ENCODE measurements around the gene SPATS1. TPM values are rescaled to one million over a fixed set of nuclear protein-coding genes. Genes with fewer than 3 reads are reported as not detected.
"Not testable (repeated sequence)": the region's sequence is repeated elsewhere in the genome, so short reads cannot be mapped to it uniquely, and the experiment has no call there.

The SPATS1 gene
- total RNA-seq, 1 donor from 2014 or later, result not detected

DNA sequence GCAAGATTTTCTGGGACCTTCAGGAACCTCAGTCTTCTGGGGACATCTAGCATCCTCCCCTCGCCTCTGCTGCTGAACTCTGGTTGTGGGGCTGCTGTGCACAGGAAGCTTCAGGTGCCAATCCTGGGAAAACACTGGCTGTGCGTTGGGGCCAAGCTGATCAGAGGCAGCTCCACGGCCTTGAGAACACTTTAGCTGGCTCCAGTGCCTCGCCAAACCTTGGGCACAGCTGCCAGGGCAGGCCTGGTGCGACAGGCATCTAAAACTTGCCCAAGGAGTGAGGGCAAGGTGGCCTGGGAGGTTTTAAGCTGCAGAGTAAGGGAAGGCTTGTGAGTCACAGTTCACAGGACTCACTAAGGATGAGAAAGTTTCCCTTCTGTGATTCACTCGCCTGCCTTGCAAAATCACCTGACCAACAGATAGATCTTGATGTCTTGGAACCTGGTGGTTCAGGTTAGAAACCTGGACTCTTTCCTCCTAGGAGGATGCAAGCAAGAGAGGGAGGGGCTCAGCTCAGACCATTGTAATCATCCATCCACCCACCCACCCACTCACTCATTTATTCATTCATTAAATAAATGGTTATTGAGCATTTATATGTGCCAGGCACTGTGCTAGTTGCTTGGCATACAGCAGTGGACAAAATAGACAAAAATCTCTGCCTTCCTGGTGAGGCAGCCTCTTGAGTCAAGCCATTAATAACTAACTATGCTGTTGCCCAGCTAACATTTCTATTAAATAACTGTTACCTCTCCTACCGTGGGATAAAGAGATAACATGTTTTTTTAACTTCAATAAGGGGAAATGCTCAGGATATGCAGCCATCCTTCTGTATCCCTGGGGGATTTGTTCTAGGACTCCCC is 2.5 kb upstream of the SPATS1 start:
- no peak for DNase-seq (ENCODE audit: extremely low read depth, low read depth, low spot score)

DNA sequence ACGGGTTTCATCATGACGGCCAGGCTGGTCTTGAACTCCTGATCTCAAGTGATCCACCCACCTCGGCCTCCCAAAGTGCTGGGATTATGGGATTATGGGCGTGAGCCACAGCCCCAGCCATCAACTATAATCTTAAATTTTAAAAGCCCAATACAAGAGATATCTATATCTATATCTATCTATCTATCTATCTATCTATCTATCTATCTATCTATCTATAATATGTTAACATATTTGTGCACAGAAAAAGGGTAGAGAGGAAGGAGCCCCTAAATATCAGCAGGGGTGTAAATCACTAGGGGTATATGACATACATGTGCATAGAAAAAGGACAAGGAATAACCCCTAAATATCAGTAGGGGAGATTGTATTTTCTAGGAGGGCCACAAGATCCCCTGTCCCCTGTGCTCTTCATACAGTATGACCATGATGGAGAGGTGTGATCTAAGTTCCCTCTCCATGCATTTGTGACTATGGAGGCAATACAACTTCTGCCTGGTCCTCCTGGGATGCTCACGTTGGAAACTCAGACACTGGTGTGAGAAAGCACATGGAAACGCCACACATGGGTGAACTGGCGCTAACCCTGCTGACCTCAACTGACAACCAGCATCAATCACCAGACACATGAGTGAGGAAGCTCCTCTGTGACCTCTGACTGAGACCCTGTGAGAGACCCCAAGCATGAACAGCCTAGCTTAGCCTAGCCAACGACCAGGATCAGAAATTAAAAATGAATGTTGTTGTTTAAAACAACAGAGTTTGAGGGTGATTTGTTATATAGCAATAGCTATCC is 1.2 kb upstream of the SPATS1 start:
- no peak for DNase-seq (ENCODE audit: extremely low read depth, low read depth, low spot score)

DNA sequence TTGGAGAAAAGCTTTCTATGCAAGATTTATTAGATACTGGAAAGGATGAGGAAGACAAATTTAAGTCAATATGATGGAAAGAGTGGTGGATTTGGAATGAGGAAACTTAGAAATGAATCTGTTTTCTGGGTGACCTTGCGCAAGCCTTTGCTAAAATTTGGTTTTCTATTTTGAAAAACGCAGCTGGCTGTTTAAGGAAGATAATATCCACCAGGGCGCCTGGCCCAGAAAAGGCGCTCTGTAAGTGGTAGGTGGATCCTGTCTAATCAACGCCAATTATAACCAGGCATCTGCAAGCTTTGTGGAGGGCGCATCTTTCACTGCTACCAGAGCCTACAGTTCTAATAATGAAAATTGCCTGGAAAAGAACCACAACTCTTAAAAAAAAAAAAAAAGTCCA is 398 bp upstream of the SPATS1 start:
- no peak for DNase-seq (ENCODE audit: extremely low read depth, low read depth, low spot score)

DNA sequence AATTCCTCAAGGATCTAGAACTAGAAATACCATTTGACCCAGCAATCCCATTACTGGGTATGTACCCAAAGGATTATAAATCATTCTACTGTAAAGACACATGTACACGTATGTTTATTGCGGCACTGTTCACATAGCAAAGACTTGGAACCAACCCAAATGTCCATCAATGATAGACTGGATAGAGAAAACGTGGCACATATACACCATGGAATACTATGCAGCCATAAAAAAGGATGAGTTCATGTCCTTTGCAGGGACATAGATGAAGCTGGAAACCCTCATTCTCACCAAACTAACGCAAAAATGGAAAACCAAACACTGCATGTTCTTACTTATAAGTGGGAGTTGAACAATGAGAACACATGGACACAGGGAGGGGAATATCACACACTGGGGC is 4.4 kb downstream of the SPATS1 start:
- not testable (repeated sequence) for DNase-seq (ENCODE audit: extremely low read depth, low read depth, low spot score)

DNA sequence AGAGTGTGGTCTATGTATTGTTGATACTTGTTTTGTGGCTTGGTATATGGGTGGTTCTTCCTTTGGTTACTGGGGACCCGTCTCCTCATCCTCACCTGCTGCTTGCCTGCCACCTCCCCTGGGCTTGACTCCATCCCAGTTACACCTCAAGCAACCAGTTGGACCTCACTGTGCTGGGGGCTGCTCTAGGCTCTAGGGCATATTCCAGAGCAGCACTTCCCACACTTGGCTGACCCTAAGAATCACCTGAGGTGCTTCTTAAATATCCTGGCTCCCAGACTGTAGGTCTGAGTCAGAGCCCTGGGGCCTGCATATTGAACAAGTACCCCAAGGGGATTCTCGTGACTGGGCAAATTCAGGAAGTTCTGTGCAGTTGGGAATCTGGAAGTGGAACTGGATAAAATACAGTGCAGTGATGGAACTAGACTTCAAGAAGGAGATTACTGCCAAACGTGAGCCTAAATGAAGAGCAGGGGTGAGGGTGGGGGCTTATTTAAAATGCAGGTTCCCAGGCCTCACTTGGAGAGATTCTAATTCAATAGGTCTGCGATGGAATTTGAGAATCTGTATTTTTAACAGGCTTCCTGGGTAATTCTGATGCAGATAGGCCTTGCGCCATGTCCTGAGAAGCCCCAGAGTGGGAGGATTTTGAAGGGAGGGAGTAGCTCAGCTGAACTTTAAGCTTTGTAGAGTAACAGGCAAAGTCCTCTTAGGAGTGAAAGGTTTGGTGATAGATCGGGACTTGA is 7.6 kb downstream of the SPATS1 start:
- no peak for DNase-seq (ENCODE audit: extremely low read depth, low read depth, low spot score)

DNA sequence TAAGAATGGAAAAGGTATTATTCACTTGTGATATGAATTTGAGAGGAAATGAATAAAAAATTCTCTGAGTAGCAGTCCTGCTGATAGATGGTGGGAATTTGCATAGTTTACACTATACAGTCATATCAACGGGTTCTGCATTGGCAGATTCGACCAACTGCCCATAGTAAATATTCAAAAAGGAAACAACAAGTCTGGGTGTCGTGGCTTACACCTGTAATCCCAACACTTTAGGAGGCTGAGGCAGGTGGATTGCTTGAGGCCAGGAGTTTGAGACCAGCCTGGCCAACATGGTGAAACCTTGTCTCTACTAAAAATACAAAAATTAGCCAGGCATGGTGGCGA is 8.2 kb downstream of the SPATS1 start:
- not testable (repeated sequence) for DNase-seq (ENCODE audit: extremely low read depth, low read depth, low spot score)

DNA sequence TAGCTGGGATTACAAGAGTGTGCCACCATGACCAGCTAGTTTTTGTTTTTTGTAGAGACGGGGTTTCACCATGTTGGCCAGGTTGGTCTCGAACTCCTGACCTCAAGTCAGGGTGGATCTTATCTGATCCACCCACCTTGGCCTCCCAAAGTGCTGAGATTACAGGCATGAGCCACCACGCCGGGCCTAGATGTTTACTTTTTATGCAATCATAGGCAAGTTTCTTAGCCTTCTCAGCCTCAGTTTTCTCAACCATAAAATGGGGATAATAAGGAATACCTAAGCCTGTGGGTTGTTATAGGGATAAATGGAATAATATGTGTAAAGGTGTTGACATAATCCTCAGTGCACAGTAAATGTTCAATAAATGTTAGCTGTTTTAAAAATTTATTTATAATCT is 9.8 kb downstream of the SPATS1 start:
- no peak for DNase-seq (ENCODE audit: extremely low read depth, low read depth, low spot score)

DNA sequence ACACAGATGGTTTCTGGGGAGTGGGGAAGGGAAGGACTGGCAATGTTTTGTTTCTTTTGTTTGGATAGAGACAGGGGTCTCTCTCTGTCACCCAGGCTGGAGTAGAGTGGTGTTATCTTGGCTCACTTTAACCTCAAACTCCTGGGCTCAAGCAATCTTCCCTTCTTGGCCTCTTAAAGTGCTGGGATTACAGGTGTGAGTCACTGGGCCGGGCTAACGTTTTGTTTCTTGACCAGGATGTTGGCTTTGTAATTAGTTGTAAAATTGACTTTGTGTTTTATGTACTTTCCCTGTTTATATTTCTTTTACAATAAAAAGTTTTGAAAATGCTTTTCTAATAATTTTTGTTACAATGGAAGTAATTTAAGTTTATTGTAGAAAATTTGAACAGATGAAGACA is 10.9 kb downstream of the SPATS1 start:
- DNase-seq (ENCODE audit: extremely low read depth, low read depth, low spot score), result no peak

DNA sequence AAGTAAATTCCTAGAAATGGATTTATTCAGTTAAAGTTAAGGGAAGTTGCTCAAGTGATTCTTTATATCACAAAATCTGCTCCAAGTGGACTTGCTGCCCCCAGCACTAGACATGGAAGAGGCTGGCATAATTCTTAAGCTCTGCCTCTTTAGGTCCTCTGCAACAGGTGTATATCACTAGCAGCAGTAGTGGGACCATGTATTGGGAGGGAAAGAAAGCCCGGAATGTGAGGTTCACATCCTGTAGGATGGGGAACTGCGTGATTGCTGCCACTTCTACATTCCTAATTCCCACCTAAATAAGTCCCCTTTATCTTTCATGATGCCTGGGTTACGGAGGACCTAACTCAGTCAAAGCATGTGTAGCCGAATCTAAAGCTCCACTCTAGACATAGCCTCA is 13.2 kb downstream of the SPATS1 start:
- DNase-seq (ENCODE audit: extremely low read depth, low read depth, low spot score), result no peak

DNA sequence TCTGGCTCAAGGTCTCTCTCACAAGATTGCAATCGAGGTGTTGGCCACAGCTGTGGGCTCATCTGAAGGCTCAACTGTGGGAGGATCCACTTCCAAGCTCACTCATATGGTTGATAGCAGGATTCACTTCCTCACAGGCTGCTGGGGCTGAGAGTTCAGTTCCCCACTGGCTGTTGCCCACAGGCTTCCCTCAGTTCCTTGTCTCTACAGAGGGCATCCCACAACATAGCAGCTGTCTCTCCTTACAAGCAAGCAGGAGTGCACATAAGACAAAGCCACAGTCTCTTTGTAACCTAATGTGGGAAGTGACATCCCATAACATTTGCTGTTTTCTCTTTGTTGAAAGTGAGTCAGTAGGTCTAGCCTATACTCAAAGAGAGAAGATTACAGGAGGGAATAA is 14.0 kb downstream of the SPATS1 start:
- no peak for DNase-seq (ENCODE audit: extremely low read depth, low read depth, low spot score)

DNA sequence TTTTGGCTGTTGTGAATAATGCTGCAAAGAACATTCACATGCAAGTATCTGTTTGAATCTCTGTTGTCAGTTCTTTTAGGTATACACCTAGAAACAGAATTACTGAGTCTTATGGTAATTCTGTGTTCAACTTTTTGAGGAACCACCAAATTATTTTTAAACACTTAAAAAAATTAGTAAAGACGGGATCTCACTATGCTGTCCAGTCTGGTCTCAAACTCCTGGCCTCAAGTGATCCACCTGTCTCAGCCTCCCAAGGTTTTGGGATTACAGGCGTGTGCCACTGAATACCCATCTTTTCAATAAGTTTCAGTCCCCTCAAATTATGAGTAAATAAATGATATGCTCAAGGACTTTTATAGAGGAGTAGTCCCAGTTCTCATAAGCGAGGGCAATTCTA is 17.5 kb downstream of the SPATS1 start:
- no peak for DNase-seq (ENCODE audit: extremely low read depth, low read depth, low spot score)

DNA sequence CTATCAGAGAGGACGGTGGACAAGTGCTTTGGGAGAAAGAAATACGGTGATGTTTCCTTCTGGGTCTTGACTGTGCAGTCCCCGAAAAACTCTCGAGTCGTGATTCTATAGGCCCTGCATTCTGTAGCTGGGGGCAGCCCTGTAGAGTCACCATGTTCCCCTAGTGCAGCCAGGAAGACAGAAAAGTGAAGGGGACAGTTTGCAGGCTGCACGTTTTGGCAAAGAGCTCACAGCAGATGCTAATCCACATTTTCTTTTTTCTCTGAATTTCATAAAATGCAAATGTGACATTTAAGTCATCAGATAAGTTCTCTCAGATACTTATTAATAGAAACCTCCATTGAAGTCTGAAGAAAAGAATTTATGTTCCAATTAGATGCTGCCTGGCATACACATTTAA is 19.5 kb downstream of the SPATS1 start:
- no peak for DNase-seq (ENCODE audit: extremely low read depth, low read depth, low spot score)

DNA sequence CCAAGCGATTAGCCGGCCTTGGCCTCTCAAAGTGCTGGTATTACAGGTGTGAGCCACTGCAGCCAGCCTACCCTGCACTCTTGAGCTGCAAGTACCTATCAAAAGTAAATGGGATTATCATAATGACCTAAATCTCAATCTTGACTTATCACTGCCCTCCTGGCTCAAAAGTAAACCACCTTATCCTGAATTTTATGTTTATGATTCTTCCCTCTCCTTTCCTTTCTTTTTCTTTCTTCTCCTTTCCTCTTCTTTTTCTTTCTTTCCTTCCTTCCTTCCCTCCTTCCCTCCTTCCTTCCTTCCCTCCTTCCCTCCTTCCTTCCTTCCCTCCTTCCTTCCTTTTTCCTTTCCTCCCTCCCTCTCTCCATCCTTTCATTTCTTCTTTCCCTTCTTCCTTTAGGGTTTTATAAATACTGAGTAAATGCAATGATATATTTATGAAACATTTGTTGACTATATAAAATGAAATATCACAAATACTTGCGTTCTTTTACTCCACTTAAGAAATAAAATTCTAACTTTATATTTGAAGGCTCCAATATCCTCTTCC is 21.0 kb downstream of the SPATS1 start:
- no peak for DNase-seq (ENCODE audit: extremely low read depth, low read depth, low spot score)

DNA sequence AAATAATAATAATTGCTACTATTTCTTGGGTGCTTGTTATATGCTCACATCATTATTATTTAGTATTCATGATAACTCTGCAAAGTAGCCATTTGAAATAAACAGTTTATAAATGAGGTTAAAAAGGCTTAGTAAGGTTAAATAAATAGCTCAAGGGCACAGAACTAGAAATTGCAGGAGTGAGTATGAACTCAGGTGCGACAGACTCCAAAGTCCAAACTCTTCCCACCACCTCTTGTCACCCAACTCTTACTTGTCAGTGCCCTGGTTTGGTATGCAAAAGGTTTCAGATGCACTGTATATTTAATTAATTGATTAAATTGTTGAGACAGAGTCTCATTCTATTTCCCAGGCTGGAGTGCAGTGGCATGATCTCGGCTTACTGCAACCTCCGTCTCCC is 24.3 kb downstream of the SPATS1 start:
- DNase-seq (ENCODE audit: extremely low read depth, low read depth, low spot score), result no peak

DNA sequence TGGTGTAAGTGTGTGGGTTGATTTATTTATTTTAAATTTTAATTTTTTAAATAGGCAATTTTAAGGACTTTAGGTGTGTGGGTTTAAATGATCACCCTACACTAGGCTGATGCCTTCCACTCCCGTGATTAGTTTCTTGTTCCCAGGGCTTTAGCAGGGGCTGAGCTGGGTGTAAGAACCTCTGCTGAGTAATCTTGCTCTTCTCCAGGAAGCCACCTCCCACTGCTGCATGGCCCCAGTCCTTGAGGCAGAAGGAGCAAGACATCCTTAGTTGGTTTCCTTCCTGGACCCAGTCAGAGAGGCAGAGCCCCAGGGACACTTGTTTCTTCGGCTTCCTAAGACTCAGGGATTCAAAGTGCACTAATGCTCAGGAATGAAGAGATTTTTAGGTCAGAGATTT is 25.2 kb downstream of the SPATS1 start:
- DNase-seq (ENCODE audit: extremely low read depth, low read depth, low spot score), result no peak

DNA sequence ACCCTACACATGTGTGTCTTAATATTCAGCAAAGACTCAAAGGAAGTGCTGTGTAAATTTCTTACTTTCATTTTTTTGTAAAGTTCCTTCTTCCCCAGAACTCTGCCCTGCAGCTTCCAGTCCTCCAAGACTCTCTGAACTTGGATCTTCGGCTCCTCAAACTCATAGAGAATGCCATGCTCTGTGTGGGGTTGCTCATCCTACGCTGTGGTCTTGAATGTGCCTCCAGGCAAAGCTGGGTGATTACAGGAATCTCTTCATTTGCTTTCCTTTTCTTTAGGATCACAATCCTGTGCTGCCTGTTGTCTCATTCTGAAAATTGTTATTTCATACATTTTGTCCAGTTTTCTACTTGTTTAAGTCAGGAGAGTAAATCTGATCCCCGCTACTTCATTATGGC is 30.6 kb downstream of the SPATS1 start:
- DNase-seq (ENCODE audit: extremely low read depth, low read depth, low spot score), result no peak

DNA sequence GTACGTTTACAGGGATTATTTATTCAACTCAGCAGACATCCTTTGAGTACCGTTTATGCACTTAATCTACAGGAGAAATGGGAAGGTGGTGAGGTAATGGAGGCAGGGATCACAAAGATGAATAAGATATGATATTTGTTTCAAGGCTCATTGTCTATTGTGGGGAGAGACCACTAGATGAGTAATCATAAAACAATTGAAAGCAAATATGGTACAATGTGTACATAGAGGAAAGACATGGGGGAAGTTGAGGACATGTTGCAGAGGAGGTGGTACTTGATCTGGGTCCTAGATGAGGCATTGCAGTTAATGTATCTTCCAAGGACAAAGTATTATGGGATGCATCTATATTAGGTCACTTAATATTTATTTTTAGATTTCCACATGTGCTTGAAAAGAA is 31.3 kb downstream of the SPATS1 start:
- DNase-seq (ENCODE audit: extremely low read depth, low read depth, low spot score), result no peak

DNA sequence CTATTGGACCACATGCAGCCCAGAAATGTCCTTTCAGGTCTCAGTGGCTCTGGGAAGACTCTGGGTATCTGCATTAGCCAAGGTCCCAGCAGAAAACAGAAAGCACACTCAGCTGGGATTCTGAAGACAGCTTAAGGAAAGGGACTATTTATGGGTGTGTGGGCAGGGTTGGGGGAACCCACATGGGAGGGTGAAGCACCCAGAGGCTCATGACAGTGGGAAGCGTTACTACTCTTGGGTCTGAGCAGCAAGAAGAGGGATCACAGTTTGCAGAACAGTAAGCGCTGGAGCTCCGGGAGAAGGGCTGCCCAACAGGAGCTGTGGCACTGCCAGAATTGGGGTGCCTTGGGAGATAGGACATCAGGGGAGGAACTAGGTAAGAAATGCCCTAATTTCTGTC is 32.6 kb downstream of the SPATS1 start:
- no peak for DNase-seq (ENCODE audit: extremely low read depth, low read depth, low spot score)

DNA sequence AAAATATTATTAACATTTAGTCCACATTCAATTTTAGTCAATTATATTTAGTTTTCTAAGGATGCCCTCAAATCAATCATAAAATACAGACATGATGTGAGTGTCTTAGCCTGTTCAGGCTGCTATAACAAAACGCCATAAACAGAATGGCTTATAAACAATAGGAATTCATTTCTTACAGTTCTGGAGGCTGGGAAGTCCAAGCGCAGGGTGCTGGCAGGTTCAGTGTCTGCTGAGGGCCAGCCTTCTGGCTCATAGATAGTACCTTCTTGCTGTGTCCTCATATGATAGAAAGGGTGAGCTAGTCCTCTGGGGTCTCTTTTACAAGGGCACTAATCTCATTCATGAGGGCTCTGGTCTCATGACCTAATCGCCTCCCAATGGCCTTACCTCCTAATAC is 35.0 kb downstream of the SPATS1 start:
- DNase-seq (ENCODE audit: extremely low read depth, low read depth, low spot score), result no peak

DNA sequence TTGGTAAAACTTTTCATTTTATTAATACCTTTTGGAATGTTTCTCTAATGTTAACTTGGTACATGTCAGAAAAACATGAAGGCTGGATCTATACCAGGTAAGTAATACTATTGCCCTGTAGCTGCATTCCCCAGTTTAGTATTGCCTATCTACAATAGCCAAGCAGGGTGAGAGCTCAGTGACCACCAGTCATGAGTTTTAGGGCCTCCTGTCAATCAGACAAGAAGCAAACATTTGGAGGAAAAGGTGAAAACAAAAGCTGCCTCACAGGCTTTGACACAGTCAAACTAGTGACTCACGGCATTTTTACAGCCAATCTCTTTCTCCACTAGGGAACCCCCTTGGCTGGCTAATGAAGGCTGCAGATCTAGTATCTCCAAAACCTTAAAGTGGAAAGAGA is 35.5 kb downstream of the SPATS1 start:
- DNase-seq (ENCODE audit: extremely low read depth, low read depth, low spot score), result no peak

DNA sequence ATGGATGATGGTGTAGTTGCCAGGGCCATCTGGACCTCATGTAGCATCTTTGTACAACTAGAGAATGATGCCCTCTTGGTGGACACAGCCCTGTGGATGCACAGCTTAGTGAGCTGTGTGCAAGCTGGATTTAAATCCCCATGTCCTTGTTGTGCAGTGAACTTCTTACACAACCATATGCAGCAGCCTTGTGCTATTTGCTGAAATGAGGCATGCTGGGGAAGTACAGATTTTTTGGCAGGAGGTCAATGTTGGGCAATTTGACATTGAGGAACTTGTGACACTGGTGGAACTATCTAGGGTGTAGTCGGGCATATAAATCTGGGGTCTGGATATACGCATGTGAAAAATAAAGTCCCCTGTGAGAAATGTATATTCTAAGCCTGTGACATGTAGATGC is 39.3 kb downstream of the SPATS1 start:
- DNase-seq (ENCODE audit: extremely low read depth, low read depth, low spot score), result no peak

Measured in glomerular endothelial cell (primary cell).